ENCODE data around the gene RBX1.
A peak's percentile ranks its signal among the peaks of the same experiment; 100 is the strongest.
"Not testable (repeated sequence)": the region's sequence is repeated elsewhere in the genome, so short reads cannot be mapped to it uniquely, and the experiment has no call there.

The RBX1 gene

GRCh38 chr22:40950962-40951794, at the start of gene RBX1:
Gene RBX1, plus strand, starts transcription at chr22:40951378. Its CDS starts 21 bp downstream, at chr22:40951399.
- DNase-seq = peak; percentile 97

- no peak for DNase-seq
These were observed 47.1 kb upstream of the RBX1 start for GRCh38 chr22:40904101-40904500.

DNA sequence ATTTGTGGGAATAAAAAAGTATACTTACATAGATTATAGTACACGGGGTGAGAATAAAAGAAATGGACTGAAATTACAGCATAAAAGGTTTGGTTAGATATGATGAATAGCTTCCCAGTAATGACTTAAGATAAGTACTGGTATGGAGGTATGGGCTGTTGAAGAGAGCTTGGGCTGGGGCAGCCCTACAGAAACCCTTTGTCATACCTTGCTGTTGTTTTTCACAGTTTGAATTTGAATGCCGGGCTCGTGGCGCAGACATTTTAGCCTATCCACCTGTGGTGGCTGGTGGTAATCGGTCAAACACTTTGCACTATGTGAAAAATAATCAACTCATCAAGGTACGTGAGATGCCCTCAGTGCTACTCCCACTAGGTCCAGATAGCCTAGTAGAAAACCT, 42.3 kb upstream of the RBX1 start:
- no peak for DNase-seq

- DNase-seq = no peak
These were observed 39.4 kb upstream of the RBX1 start for GRCh38 chr22:40911772-40912171.

DNA sequence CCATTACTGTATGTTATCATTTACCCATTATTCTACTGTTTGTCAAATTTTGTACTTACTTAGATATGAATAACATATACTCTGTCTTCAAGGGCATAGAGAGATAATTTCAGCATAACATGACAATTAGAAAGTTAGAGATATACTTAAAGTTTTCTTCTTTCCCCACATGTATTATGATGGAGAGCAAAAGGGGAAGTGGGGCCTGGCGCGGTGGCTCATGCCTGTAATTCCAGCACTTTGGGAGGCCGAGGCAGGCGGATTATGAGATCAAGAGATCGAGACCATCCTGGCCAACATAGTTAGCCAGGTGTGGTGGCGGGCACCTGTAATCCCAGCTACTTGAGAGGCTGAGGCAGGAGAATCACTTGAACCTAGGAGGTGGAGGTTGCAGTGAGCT, 38.2 kb upstream of the RBX1 start:
- not testable (repeated sequence) for DNase-seq

- DNase-seq = no peak
These were observed 31.7 kb upstream of the RBX1 start for GRCh38 chr22:40919446-40919845.

DNA sequence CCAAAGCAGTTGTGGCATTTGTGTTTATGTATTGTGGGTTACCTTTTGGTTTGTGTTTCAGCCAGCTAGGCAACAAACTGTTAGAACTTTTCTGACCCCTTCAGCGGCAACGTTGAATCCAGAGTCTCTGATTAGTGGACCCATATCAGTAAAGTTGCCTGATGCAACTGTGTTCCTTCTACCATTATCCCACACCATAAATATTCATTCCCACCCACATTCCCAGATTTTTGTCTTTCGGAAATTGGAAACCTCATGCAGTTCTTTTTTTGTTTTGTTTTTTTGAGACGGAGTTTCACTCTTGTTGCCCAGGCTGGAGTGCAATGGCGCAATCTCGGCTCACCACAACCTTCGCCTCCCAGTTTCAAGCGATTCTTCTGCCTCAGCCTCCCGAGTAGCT, 30.7 kb upstream of the RBX1 start:
- DNase-seq = no peak

DNA sequence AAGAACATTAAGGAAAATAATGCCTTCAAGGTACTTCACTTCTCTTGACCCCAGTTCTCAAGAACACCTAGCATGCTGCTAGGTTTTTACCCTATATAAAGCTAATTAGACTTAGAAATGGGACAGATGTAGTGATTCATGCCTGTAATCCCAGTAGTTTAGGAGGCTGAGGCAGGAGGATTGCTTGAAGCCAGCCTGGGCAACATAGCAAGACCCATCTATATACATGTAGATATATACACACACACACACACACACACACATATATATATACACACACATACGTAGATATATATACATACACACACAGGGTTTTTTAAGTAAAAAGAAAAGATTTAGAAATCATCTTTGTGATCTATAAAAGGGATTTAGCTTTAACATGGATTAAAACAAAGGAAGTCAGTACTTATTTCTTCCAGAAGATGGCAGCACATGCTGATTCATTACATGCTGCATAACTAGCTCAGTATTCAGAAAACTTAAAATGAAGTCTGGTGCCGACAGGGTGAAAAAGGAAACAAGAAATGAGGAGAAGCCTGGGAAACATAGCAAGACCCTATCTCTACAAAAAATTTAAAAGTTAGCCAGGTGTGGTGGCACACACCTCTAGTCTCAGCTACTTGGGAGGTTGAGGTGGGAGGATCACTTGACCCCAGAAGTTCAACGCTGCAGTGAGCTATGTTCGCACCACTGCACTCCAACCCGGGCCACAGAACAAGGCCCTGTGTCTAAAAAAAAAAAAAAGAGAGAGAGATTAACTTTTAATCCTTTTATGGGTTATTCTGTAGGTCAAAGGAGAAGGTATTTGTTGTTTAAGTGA, 28.5 kb upstream of the RBX1 start:
- peak; percentile 37 for DNase-seq

DNA sequence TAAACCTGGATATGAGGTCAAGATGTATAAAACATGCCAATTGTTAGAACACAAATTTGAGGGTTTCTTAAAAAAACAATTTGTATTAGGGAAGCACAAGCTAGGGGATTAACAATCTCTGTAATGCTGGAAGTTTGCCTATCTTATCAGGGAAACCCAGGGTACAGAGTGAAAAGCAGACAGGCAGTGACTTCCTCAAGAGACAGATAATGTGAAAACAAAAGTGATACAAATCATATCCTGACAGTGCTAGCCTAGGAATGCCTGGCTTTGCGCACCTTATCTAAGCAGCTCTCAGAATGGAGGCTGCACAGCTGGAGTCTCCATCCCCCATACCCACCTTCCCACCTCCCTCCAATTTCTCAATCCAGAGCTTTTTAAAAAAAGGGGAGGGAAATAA, 22.5 kb upstream of the RBX1 start:
- DNase-seq = no peak

DNA sequence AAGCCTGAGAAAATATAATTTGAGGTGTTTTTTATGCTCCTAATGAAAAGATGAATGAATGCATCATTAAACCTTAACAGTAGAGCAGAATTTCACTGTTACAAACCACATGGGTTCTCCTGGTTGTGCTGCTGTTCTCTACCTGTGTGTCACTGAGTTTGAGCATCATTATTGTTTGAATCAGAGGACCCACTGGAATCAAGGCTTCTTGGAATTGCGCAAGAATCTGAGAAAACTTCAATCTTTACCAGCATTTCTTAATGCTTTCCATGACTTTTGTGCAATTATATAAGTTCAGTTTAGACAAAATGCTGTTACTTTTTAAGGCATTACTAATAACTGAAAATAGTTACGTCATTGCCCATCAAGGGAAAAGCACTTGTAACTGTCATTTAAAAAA, 18.8 kb upstream of the RBX1 start:
- DNase-seq = no peak

- no peak for DNase-seq
These were observed 12.0 kb upstream of the RBX1 start for GRCh38 chr22:40939202-40939601.

- DNase-seq = no peak
These were observed 822 bp downstream of the RBX1 start for GRCh38 chr22:40951795-40952605.

DNA sequence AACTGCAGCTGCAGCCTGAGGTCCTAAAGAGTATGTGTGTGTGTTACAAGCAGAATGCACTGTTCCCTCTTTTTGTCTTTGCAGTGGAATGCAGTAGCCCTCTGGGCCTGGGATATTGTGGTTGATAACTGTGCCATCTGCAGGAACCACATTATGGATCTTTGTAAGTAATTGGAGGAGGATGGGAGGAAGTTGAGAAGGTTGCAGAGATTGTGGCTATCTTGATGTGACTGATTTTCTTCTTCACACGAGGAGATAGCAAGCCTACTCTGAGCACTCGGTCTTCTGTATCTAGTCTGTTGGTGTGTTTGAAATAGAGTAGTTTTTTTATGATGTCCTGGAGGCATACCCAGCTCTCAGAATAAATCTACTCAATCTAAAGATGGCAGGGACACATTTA, 2.3 kb downstream of the RBX1 start:
- DNase-seq = no peak

DNA sequence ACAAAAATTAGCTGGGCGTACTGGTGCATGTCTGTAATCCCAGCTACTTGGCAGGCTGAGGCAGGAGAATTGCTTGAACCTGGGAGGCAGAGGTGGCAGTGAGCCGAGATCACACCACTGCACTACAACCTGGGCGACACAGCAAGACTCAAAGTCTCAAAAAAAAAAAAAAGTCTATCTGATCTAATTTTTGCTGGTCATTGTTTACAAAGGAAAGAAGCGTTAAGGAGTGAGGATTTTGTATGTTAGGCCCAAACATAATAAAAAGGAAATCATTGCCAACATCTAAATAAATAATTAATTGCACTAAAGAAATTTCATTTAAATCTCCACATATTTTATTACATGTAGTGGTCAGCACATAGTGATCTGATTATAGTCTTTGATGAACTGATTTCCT, 2.9 kb downstream of the RBX1 start:
- no peak for DNase-seq

DNA sequence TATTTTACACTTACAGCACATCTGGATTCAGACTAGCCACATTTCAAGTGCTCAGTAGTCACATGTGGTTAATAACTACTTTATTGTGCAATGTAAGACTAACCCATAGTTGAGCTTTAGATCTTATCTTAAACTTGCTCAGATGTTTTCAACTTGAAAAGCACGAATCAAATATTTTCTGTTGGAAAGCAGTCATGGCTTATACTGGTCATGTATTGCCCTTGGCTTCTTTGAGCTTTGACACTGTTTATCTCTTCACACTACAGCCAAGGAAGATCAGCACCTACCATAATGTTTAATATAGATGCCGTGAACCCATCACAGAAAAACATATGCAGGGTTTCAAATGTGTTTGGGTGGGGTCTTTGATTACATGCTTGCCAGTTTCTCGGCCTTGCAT, 4.4 kb downstream of the RBX1 start:
- DNase-seq = no peak

GRCh38 chr22:40957601-40958000, 6.4 kb downstream of the RBX1 start:
- DNase-seq = no peak

DNA sequence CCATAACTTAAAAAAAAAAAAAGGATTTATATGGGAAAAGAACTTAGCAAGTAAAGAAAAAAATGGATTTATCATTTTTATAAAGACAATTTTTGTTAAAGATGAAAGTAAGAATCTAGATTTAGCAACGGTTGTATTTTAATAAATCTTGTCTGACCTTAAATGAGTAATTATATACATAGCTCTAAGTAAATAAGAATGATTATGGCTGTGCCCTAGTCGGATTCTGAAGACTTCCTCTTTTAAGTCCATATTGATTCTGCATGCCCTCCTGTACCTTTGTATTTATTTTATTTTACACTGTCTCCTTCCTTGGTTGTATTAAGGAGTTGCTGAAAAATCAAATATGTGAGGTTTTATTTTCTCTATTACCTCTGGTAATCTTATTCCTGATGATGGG, 7.1 kb downstream of the RBX1 start:
- no peak for DNase-seq

- DNase-seq = no peak
These were observed 9.0 kb downstream of the RBX1 start for GRCh38 chr22:40960145-40960544.

DNA sequence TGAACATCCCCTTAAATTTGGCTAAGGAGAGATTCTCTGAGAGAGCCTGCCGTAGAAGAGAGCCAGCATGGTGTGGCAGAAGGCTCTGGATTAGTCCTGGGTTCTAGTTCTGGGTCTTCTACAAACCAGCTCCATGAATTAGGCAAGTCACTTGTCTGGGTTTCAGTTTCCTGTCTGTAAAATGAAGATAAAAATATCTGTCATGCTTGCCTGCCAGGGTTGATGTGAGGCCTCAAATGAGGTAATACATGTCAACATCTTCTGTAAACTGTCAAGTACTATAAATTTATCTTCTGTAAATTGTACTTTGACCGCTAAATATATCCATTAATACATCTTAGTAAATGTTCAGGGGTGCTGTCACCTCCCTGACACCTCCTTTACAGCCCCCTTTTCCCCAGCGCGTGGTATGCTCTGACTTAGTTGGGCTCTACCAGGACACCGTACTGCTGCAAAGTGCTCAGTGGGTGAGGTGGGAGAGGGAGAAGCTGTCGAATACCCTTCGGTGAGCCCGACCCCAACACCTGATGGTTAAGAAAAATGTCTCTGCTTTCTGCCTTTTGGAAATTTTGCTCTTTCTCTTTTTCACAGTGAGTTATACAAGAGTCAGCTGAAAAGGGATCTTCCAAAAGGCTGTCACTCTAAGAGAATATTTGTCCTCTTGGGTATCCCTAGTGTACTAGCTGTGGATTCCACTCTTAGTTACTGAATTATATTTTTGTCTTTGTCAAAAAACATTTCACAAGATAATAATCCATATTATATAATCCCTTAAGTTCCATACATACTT, 15.0 kb downstream of the RBX1 start:
- no peak for DNase-seq

DNA sequence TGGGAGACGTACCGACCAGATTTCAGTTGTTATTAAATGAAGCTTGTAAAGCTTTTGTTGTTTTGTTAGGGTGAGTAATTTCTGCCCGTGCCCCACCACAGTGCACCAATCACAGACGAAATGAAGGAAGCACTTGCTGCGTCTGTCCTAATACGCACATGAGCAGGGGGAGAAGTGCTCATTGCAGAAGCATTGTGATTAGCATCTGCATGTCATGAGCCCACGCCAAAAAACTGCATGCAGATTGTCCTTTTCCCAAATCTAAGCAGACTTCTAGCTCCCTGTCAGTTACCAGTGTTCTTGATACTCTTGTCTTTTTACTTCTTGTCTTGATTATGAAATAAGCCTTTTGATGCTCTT, 15.5 kb downstream of the RBX1 start:
- no peak for DNase-seq

- no peak for DNase-seq
These were observed 16.1 kb downstream of the RBX1 start for GRCh38 chr22:40967111-40967760.

- no peak for DNase-seq
These were observed 21.4 kb downstream of the RBX1 start for GRCh38 chr22:40972587-40972986.
